Natural killer cell treated with Interleukin-12 subunit alpha and Interleukin-12 subunit beta and Interleukin-15 and Interleukin-18, amount 100 ng/mL, for 72 hours (primary cell): Measurements from ENCODE around the gene RIMS3. TPM values are rescaled to one million over a fixed set of nuclear protein-coding genes. Genes with fewer than 3 reads are reported as not detected.

Experiments used
- ATAC-seq, 2 donors: fragments of 150-1000 bp; cut with Tn5 transposase in 1 of 2; sonication (Bioruptor Pico), chemical (Tn5 transposase) in 1 of 2; 2 replicates each; pipeline ENCODE4 v1.10.0; 2021
- DNase-seq: peaks from one replicate; pipeline ENCODE4 v3.0.0; 2022; ENCODE audit warnings: low spot score
- H3K27ac Mint-ChIP-seq, 2 donors: 1 replicate in 1 of 2; 2 replicates in 1 of 2; pipeline ENCODE4 v1.8.0; 2022; ENCODE audit warnings: mixed read lengths in 2 of 2, mild to moderate bottlenecking in 1 of 2, moderate library complexity in 1 of 2
- H3K27me3 Mint-ChIP-seq, 2 donors: 1 replicate in 1 of 2; 2 replicates in 1 of 2; pipeline ENCODE4 v1.8.0; 2022; ENCODE audit warnings: mixed read lengths in 2 of 2
- H3K36me3 Mint-ChIP-seq: one replicate; pipeline ENCODE4 v1.8.0; 2022; ENCODE audit warnings: mixed read lengths
- H3K4me1 Mint-ChIP-seq, 2 donors: 1 replicate in 1 of 2; 2 replicates in 1 of 2; pipeline ENCODE4 v1.8.0; 2022; ENCODE audit warnings: low read depth in 2 of 2, mixed read lengths in 2 of 2, mild to moderate bottlenecking in 1 of 2
- H3K4me3 Mint-ChIP-seq: one replicate; pipeline ENCODE4 v1.8.0; 2022; ENCODE audit warnings: mixed read lengths
- H3K9me3 Mint-ChIP-seq: 2 replicates; pipeline ENCODE4 v1.8.0; 2022; ENCODE audit warnings: mixed read lengths
- total RNA-seq, 2 donors: library from RNA; stranded (reverse); gene quantifications; one replicate each; pipeline ENCODE4 v1.2.3, GENCODE V29; 2022

The RIMS3 gene
- total RNA-seq, 2 donors from 2014 or later = 0.62 to 2.0 TPM

DNA sequence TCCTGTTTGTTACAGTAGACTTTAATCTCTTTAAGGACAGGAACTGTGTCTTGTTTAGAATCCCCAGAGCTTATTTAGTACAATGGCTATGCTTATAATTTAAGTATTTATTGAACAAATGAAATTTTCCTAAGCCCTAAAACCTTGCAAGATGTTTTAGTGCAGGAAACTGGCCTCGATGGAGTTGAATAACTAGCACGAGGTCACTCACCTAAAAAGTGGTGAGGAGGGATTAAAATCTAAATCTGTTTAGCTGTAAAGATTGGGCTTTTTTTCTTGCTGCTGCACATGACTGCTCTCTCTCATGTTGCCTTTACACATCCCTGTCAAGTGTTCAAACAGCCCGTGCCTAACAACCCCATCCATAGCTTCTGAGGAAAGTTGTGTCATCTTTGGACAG lies 36.2 kb upstream of the RIMS3 start:
- Mint-ChIP-seq H3K4me1 (peaks cover 38 to 39% of the 10 kb centered on the region in 2 donors), H3K4me3 (no peak overlapping the region)

GRCh38 chr1:40699787-40700186 lies 34.3 kb upstream of the RIMS3 start:
- peaks cover 7% of the 10 kb centered on the region for H3K36me3 Mint-ChIP-seq
- peak overlapping the region; percentile 68 for H3K4me3 Mint-ChIP-seq
- H3K9me3 Mint-ChIP-seq = no peaks in the 10 kb centered on the region
- DNase-seq (no peak), ATAC-seq (peak in 1 of 2 donors; percentile 93)
- H3K27me3 Mint-ChIP-seq = no peaks in the 10 kb centered on the region
- peak overlapping the region; percentile 82 for H3K27ac Mint-ChIP-seq
- H3K4me1 Mint-ChIP-seq = peaks cover 45 to 48% of the 10 kb centered on the region in 2 donors

More for the DNA sequence above, 36.2 kb upstream of the RIMS3 start:
- Mint-ChIP-seq H3K9me3 (no peaks in the 10 kb centered on the region), H3K27me3 (no peaks in the 10 kb centered on the region), H3K27ac (peak overlapping the region in 1 of 2 donors; percentile 45), H3K36me3 (peaks cover 5% of the 10 kb centered on the region)
- DNase-seq = no peak
- no peak for ATAC-seq

GRCh38 chr1:40697436-40697835 lies 32.0 kb upstream of the RIMS3 start:
- ATAC-seq = no peak
- Mint-ChIP-seq H3K27ac (peak overlapping the region; percentile 51 to 58), H3K36me3 (peaks cover 7% of the 10 kb centered on the region), H3K4me3 (peak overlapping the region; percentile 57), H3K4me1 (peaks cover 63 to 69% of the 10 kb centered on the region in 2 donors), H3K9me3 (no peaks in the 10 kb centered on the region), H3K27me3 (no peaks in the 10 kb centered on the region)
- no peak for DNase-seq

GRCh38 chr1:40696294-40696693 lies 30.8 kb upstream of the RIMS3 start:
- ATAC-seq = no peak
- DNase-seq = no peak
- Mint-ChIP-seq H3K4me1 (peaks cover 65 to 69% of the 10 kb centered on the region in 2 donors), H3K27ac (peak overlapping the region; percentile 51 to 58), H3K9me3 (no peaks in the 10 kb centered on the region), H3K4me3 (peak overlapping the region; percentile 57), H3K36me3 (peaks cover 7% of the 10 kb centered on the region), H3K27me3 (no peaks in the 10 kb centered on the region)

GRCh38 chr1:40694353-40694874 lies 28.9 kb upstream of the RIMS3 start:
- Mint-ChIP-seq H3K27ac (peak overlapping the region; percentile 92 to 95), H3K9me3 (no peaks in the 10 kb centered on the region), H3K36me3 (peaks cover 7% of the 10 kb centered on the region), H3K4me1 (peaks cover 66 to 79% of the 10 kb centered on the region in 2 donors), H3K27me3 (no peaks in the 10 kb centered on the region), H3K4me3 (peak overlapping the region; percentile 96)
- DNase-seq (no peak), ATAC-seq (no peak)

DNA sequence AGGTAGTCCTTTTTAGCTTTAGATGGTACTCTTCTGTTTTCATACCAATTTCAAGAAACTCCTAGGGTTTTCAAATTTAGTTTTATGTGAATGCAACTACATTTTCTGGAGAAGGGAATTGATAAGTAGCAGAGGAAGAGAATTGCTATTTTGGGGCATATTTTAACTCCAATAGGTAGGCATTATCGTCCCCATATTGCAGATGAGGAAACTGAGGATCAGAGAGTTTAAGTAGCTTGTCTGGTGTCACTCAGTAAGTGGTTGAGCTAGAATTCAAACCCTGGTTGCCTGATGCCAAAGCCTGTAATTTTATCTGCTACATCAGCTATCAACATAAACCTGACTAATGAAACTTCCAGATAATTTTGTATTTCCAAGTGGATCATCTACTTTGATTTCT lies 27.9 kb upstream of the RIMS3 start:
- ATAC-seq (no peak), DNase-seq (no peak)
- Mint-ChIP-seq H3K27ac (peak overlapping the region; percentile 92 to 95), H3K36me3 (peaks cover 7% of the 10 kb centered on the region), H3K4me3 (peak overlapping the region; percentile 96), H3K9me3 (no peaks in the 10 kb centered on the region), H3K4me1 (peaks cover 58 to 69% of the 10 kb centered on the region in 2 donors), H3K27me3 (no peaks in the 10 kb centered on the region)

DNA sequence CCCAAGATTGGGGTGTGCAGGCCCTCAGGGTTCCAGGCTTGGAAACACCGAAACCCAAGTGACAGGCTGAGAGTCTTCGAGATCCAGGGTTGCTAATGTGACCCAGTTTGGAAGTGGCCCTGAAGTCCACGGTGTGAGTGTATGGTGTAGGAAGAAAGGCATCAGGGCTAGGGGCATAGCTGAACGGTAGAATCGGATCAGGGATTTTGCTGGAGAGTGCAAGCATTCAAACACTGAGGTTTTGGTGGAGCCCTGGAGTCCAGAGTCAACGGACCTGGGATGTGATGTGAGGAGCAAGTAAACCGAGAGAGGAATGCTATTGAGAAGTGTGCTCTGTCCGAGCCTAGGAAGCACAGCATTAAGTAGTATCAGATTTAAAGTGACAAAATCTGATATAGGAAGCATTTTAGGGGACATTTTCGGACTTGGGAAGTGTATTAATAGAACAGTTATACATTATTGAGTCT lies 27.0 kb upstream of the RIMS3 start:
- H3K4me3 Mint-ChIP-seq = peak overlapping the region; percentile 96
- H3K27ac Mint-ChIP-seq = peak overlapping the region; percentile 92 to 95
- no peaks in the 10 kb centered on the region for H3K9me3 Mint-ChIP-seq
- H3K36me3 Mint-ChIP-seq = peaks cover 11% of the 10 kb centered on the region
- H3K4me1 Mint-ChIP-seq = peaks cover 53 to 65% of the 10 kb centered on the region in 2 donors
- DNase-seq (no peak), ATAC-seq (no peak)
- H3K27me3 Mint-ChIP-seq = no peaks in the 10 kb centered on the region

- no peaks in the 10 kb centered on the region for H3K27me3 Mint-ChIP-seq
- H3K27ac Mint-ChIP-seq = peak within 1 kb of the TSS; percentile 92 to 95
- peaks cover 11% of the 10 kb centered on the region for H3K36me3 Mint-ChIP-seq
- H3K4me1 Mint-ChIP-seq = peaks cover 46 to 58% of the 10 kb centered on the region in 2 donors
- H3K4me3 Mint-ChIP-seq = peak within 1 kb of the TSS; percentile 96
- DNase-seq = peak; percentile 96
- peak; percentile 92 to 93 for ATAC-seq
- H3K9me3 Mint-ChIP-seq = no peaks in the 10 kb centered on the region
Observed at GRCh38 chr1:40691538-40692428, 26.3 kb upstream of the RIMS3 start, which contains the start of gene NFYC. NFYC (plus strand) TSS chr1:40691704; CDS start chr1:40738844, 47,140 bp downstream.

- peak overlapping the region; percentile 96 for H3K4me3 Mint-ChIP-seq
- peak overlapping the region; percentile 92 to 95 for H3K27ac Mint-ChIP-seq
- peaks cover 12% of the 10 kb centered on the region for H3K36me3 Mint-ChIP-seq
- H3K9me3 Mint-ChIP-seq = no peaks in the 10 kb centered on the region
- peaks cover 38 to 51% of the 10 kb centered on the region in 2 donors for H3K4me1 Mint-ChIP-seq
- no peak for ATAC-seq
- DNase-seq = no peak
- no peaks in the 10 kb centered on the region for H3K27me3 Mint-ChIP-seq
Observed at GRCh38 chr1:40690771-40691537, 25.5 kb upstream of the RIMS3 start.

GRCh38 chr1:40689737-40690136 lies 24.3 kb upstream of the RIMS3 start:
- ATAC-seq (no peak), DNase-seq (no peak)
- peak overlapping the region; percentile 92 to 95 for H3K27ac Mint-ChIP-seq
- no peak overlapping the region for H3K4me3 Mint-ChIP-seq
- H3K9me3 Mint-ChIP-seq = no peaks in the 10 kb centered on the region
- peaks cover 36 to 49% of the 10 kb centered on the region in 2 donors for H3K4me1 Mint-ChIP-seq
- H3K27me3 Mint-ChIP-seq = no peaks in the 10 kb centered on the region
- peaks cover 12% of the 10 kb centered on the region for H3K36me3 Mint-ChIP-seq

DNA sequence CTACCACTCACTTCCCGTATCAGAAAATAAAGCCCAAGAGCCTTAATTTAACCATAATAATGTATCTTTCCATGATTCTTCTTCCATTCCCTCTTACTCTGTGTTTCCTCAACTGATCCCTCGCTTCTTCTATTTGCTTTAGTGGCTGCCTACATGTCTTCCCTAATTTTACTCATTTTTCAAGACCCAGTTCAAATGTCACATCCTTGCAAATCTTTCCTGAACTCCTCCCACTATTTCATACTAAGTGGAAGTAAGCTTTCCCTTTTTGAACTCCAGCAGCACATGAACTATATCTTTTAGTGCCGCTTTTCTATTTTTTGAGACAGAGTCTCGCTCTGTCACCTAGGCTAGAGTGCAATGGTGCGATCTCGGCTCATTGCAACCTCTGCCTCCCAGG lies 22.2 kb upstream of the RIMS3 start:
- Mint-ChIP-seq H3K27ac (no peak overlapping the region), H3K27me3 (no peaks in the 10 kb centered on the region), H3K4me1 (peaks cover 17 to 28% of the 10 kb centered on the region in 2 donors), H3K9me3 (no peaks in the 10 kb centered on the region), H3K4me3 (no peak overlapping the region), H3K36me3 (peaks cover 12% of the 10 kb centered on the region)
- DNase-seq (no peak), ATAC-seq (no peak)

DNA sequence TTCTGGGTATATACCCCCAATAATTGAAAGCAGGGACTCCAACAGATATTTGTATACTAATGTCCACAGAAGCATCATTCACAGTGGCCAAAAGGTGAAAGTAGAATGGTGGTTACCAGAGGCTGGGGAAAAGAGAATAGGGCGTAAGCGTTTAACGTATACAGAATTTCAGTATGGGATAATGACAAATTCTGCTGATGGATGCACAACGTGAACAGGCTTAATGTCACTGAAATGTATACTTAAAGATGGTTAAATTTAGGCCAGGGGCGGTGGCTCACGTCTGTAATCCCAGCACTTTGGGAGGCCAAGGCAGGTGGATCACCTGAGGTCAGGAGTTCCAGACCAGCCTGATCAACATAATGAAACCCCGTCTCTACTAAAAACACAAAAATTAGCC lies 21.6 kb upstream of the RIMS3 start:
- Mint-ChIP-seq H3K27me3 (no peaks in the 10 kb centered on the region), H3K27ac (no peak overlapping the region), H3K4me1 (peaks cover 11 to 22% of the 10 kb centered on the region in 2 donors), H3K36me3 (peaks cover 12% of the 10 kb centered on the region), H3K9me3 (no peaks in the 10 kb centered on the region), H3K4me3 (no peak overlapping the region)
- ATAC-seq (no peak), DNase-seq (no peak)

DNA sequence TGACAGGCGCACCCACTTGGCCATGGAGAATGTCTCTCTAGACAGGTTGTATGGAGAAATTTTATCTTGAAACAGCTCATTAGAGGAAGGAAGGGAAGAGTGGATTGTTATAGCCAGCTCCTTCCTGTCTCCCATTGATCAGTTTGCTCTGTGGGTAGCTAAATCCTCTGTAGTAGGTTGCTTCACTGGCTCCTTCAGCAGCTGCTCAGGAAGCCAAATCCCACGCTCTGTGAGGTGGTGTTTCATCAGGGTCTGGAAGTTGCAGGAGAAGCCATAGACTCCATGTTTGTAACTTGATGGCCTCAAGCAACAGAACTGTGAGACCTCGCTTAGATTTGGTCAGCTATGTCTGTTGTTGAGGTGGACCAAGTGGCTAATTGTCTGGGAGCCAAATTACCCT lies 19.2 kb upstream of the RIMS3 start:
- no peak for DNase-seq
- peaks cover 12% of the 10 kb centered on the region for H3K36me3 Mint-ChIP-seq
- no peak overlapping the region for H3K4me3 Mint-ChIP-seq
- H3K27me3 Mint-ChIP-seq = no peaks in the 10 kb centered on the region
- peaks cover 0 to 2% of the 10 kb centered on the region in 2 donors for H3K4me1 Mint-ChIP-seq
- H3K9me3 Mint-ChIP-seq = no peaks in the 10 kb centered on the region
- ATAC-seq = no peak
- no peak overlapping the region for H3K27ac Mint-ChIP-seq
